Mucosa of descending colon (tissue), 3 donors: Measurements from ENCODE around the gene OVCH1. TPM values are rescaled to one million over a fixed set of nuclear protein-coding genes. Genes with fewer than 3 reads are reported as not detected.
"Not testable (repeated sequence)": the region's sequence is repeated elsewhere in the genome, so short reads cannot be mapped to it uniquely, and the experiment has no call there.

ENCODE experiments used
- ATAC-seq: fragments of 200-7000 bp; cut with Tn5 transposase; one replicate; pipeline ENCODE4 v1.9.1; 2020; ENCODE audit warnings: mild to moderate bottlenecking, moderate library complexity
- DNase-seq, 3 donors: peaks; one replicate each; pipeline ENCODE4 v3.0.0-alpha.2; 2020
- H3K36me3 ChIP-seq: fragments of 200-600 bp; one replicate; pipeline ENCODE4 v1.8.0; 2021; ENCODE audit warnings: low read depth, mild to moderate bottlenecking
- H3K4me1 ChIP-seq: fragments of 200-600 bp; one replicate; pipeline ENCODE4 v1.8.0; 2021; ENCODE audit warnings: low read depth, mild to moderate bottlenecking
- H3K4me3 ChIP-seq: fragments of 200-600 bp; one replicate; pipeline ENCODE4 v1.8.0; 2021; ENCODE audit warnings: mild to moderate bottlenecking
- H3K9me3 ChIP-seq: fragments of 200-600 bp; one replicate; pipeline ENCODE4 v1.8.0; 2021; ENCODE audit warnings: mild to moderate bottlenecking
- CTCF ChIP-seq: fragments of 200-600 bp; IDR thresholded peaks from one replicate; pipeline ENCODE4 v1.8.0; 2022; ENCODE audit warnings: antibody characterized with exemption, mild to moderate bottlenecking
- intact Hi-C, 2 donors: fragments of 100-400 bp; cut with DNase I in 1 of 2; cut with micrococcal nuclease in 1 of 2; formaldehyde crosslinking; loops; one replicate each; pipeline versions ENCODE4 v1.11.0 to v1.11.1; 2022; cut with DNase I, micrococcal nuclease
- total RNA-seq, 3 donors: library from RNA; stranded (reverse); fragmentation: NEBNext Ultra II Directional in 2 of 3; extraction: Animal tissue kit (Norgen Biotek cat#: 25700) in 2 of 3; gene quantifications; one replicate each; pipeline versions ENCODE4 v1.2.1 to v1.2.4, GENCODE V29; 2021 to 2023
- donor health status: DM: no; HTN: no; CAD: no; lungs with moderate emphysema.
- donor health status: DM: no; HTN: no; CAD: no.
- donor health status: DM: no; HTN: yes; CAD: no.

OVCH1 gene
- total RNA-seq, 3 donors from 2014 or later, result 0.70 TPM; not detected in 2

DNA sequence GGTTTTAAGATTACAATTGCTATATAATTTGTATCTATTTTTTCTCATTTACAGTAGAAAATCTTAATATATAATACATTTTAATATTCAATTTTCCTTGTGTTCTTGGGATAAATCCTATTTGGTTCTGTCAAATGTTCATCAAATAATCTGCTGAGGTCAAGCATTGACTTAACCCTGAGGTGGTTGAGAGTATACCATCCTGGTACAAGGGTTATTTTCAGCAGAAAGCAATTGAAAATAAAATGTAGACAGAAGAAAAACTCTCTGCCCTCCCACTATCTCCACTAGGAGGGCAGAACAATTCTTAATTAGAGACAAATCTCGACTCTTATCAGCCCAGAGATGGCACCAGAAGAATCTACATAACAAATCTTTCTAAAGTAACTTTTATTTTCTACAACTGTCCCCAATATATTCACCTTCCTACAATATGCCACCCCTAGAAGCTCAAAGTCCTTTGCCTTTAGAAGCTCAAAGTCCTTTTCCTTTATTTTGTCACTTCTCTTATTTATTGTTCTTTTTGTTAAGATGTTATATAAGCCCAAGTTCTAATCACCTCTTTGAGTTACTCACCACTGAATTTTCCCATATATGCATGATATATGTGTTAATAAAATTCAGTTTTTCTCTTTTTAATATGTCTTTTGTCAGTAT is 58.6 kb downstream of the OVCH1 start:
- H3K4me1 ChIP-seq, result no peaks in the 10 kb centered on the region
- DNase-seq (no peak), ATAC-seq (no peak)
- intact Hi-C loops, result no loop called here
- TF ChIP-seq CTCF, result no peak
- H3K4me3 ChIP-seq, result no peak overlapping the region
- H3K9me3 ChIP-seq, result no peaks in the 10 kb centered on the region
- H3K36me3 ChIP-seq, result no peaks in the 10 kb centered on the region

DNA sequence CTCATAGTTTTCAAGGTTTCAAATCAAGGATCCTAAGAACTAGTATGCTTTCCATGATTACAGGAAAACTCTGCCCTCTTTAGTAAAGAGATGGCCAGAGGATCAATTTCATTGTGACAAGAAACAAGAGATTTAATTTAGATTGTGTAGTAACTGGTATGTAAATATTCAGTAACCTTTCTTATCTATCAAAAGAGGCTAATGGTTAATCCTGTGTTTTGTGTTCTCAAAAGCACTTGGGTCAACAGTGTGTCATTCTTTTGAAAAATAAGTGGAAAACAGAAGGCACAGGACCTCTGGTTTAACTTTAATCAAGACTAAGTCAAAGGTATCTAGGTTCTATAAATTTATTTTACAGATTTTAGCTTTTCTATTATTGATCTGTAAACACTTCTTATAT is 59.9 kb downstream of the OVCH1 start:
- Histone ChIP-seq H3K36me3 (no peaks in the 10 kb centered on the region), H3K9me3 (no peaks in the 10 kb centered on the region), H3K4me1 (no peaks in the 10 kb centered on the region), H3K4me3 (no peak overlapping the region)
- intact Hi-C loops, result no loop called here
- ATAC-seq (no peak), DNase-seq (no peak)
- no peak for TF ChIP-seq CTCF

DNA sequence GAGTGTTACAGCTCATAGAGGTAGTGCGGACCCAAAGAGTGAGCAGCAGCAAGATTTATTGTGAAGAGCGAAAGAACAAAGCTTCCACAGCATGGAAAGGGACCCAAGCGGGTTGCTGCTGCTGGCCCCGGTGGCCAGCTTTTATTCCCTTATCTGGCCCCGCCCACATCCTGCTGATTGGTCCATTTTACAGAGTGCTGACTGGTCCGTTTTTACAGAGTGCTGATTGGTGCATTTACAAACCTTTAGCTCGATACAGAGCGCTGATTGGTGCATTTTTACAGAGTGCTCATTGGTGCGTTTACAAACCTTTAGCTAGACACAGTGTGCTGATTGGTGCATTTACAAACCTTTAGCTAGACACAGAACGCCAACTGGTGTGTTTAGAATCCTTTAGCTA is 60.7 kb downstream of the OVCH1 start:
- H3K4me3 ChIP-seq, ATAC-seq, H3K9me3 ChIP-seq, H3K4me1 ChIP-seq, intact Hi-C loops, H3K36me3 ChIP-seq, DNase-seq: not testable (repeated sequence)

DNA sequence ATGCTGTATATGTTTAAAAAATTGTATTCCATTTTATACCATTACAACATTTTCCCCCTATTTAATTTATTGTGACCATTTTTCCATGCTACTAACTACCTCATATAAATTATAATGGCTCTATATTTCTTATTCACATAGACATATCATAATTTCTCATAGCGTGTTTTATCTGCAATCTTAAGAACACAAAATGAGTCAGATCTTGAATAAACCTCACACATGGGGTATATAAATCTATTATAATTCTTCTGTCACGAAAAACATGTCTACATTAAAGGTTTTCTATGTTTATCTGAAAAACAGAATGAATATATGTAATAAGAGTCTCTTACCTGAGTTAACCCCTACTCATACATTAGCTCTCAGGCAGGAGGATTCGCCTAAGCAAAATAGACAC is 66.0 kb downstream of the OVCH1 start:
- ATAC-seq (no peak), DNase-seq (no peak)
- Histone ChIP-seq H3K36me3 (no peaks in the 10 kb centered on the region), H3K9me3 (no peaks in the 10 kb centered on the region), H3K4me3 (no peak overlapping the region), H3K4me1 (no peaks in the 10 kb centered on the region)
- intact Hi-C loops, result no loop called here
- TF ChIP-seq CTCF, result no peak

DNA sequence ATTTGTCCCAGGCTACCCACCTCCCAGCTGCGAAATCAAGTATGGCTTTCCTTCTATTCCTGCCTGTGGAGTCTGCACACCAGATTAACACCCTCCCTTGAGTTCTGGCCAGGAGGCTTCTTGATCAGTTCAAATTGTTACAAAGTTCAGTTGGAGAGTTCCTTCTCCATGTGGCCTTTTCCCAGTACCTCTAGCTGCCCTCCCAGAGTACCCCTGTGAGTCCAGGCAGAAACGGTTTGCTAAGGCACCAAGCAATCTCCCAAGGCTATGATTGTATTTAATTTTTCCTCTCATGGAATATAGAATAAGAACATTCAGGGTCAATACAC is 66.8 kb downstream of the OVCH1 start:
- DNase-seq, result no peak

More for the DNA sequence above, 66.8 kb downstream of the OVCH1 start:
- Histone ChIP-seq H3K4me1 (no peaks in the 10 kb centered on the region), H3K4me3 (no peak overlapping the region), H3K36me3 (no peaks in the 10 kb centered on the region), H3K9me3 (no peaks in the 10 kb centered on the region)
- no peak for TF ChIP-seq CTCF
- intact Hi-C loops, result no loop called here
- no peak for ATAC-seq
